ENCODE measurements around the gene SEBOX.

The SEBOX gene

DNA sequence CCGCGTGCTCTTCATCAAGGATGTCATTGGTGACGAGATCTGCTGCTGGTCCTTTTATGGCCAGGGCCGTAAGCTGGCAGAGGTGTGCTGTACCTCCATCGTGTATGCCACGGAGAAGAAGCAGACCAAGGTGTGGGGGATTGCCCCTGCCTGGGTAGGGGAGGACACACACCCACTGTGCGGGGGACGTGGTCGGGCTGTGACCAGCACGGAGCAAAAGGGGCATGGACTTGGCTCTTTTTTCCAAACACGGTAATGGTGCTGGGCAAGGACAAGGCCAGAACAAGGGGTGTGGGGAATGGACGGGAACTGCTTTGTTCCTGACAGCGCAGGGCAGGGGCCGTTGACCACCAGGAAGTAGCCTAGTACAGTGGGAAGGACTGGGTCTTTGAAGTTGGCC is 22.7 kb downstream of the SEBOX start:
- TF ChIP-seq ZBTB7A (IDR thresholded peaks at IDR 0.05; ENCODE audit: low read depth) (no peak), TEAD4 (IDR thresholded peaks at IDR 0.05) (no peak), NFIC (IDR thresholded peaks at IDR 0.05) (no peak), FOXM1 (IDR thresholded peaks at IDR 0.05; ENCODE audit: borderline replicate concordance, low read depth) (no peak), CREB1 (IDR thresholded peaks at IDR 0.05; ENCODE audit: low read depth) (no peak), TAF1 (IDR thresholded peaks at IDR 0.05; ENCODE audit: low read depth) (no peak), EP300 (IDR thresholded peaks at IDR 0.05; ENCODE audit: borderline replicate concordance) (no peak), TCF12 (IDR thresholded peaks at IDR 0.05; ENCODE audit: low read depth) (no peak)
- TF ChIP-seq, protein P1, sequence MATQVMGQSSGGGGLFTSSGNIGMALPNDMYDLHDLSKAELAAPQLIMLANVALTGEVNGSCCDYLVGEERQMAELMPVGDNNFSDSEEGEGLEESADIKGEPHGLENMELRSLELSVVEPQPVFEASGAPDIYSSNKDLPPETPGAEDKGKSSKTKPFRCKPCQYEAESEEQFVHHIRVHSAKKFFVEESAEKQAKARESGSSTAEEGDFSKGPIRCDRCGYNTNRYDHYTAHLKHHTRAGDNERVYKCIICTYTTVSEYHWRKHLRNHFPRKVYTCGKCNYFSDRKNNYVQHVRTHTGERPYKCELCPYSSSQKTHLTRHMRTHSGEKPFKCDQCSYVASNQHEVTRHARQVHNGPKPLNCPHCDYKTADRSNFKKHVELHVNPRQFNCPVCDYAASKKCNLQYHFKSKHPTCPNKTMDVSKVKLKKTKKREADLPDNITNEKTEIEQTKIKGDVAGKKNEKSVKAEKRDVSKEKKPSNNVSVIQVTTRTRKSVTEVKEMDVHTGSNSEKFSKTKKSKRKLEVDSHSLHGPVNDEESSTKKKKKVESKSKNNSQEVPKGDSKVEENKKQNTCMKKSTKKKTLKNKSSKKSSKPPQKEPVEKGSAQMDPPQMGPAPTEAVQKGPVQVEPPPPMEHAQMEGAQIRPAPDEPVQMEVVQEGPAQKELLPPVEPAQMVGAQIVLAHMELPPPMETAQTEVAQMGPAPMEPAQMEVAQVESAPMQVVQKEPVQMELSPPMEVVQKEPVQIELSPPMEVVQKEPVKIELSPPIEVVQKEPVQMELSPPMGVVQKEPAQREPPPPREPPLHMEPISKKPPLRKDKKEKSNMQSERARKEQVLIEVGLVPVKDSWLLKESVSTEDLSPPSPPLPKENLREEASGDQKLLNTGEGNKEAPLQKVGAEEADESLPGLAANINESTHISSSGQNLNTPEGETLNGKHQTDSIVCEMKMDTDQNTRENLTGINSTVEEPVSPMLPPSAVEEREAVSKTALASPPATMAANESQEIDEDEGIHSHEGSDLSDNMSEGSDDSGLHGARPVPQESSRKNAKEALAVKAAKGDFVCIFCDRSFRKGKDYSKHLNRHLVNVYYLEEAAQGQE (IDR thresholded peaks at IDR 0.05; ENCODE audit: low read depth): no peak
- TF ChIP-seq, protein P2, sequence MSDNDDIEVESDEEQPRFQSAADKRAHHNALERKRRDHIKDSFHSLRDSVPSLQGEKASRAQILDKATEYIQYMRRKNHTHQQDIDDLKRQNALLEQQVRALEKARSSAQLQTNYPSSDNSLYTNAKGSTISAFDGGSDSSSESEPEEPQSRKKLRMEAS (IDR thresholded peaks at IDR 0.05): no peak

DNA sequence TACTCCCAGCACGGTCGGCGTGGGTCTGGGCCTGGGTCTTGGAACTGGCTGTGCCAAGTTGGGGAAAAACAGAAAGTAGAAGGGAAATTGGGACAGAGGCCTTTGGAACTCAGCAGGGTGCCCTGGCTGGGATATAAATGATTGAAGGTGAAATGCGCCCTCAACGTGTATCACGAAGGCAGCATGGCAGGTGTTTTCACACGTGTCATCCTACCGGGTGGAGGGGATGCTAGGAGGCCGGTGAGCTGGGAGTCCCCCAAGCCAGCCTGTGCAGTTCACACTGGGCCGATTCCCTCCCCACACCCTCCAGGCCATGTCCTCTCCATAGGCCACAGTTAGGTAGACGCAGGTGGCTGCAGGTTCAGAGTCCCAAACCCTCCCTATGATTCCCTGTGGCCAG is 23.5 kb downstream of the SEBOX start:
- TF ChIP-seq NFIC (IDR thresholded peaks at IDR 0.05) (no peak), TEAD4 (IDR thresholded peaks at IDR 0.05) (no peak), TCF12 (IDR thresholded peaks at IDR 0.05; ENCODE audit: low read depth) (no peak), CREB1 (IDR thresholded peaks at IDR 0.05; ENCODE audit: low read depth) (no peak), YY1 (IDR thresholded peaks at IDR 0.05; ENCODE audit: low read depth) (no peak)

DNA sequence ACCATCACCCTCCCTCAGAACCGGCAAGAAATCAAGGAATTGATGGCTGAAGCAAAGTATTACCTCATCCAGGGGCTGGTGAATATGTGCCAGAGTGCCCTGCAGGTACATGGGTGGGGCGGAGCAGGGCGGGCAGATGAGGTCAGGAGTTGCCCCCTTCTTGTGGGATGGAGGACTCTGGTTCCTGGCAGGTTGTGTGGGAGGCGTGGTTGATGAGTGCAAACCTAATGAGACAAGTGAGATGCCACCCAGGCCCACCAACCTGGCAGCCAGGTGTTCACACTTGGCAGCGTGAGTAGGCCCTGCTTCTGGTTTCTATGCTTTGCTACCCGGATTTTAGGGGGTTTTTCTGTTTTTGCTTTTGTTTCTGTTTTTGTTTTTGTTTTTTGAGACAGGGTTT is 24.6 kb downstream of the SEBOX start:
- no peak for TF ChIP-seq RAD21 (IDR thresholded peaks at IDR 0.05; ENCODE audit: low read depth)
- TF ChIP-seq, protein P1 (IDR thresholded peaks at IDR 0.05; ENCODE audit: low read depth): no peak
- no peak for TF ChIP-seq EGR1 (IDR thresholded peaks at IDR 0.05)
- no peak for TF ChIP-seq FOXM1 (IDR thresholded peaks at IDR 0.05; ENCODE audit: borderline replicate concordance, low read depth)
- TF ChIP-seq TCF12 (IDR thresholded peaks at IDR 0.05; ENCODE audit: low read depth): no peak
- no peak for TF ChIP-seq EP300 (IDR thresholded peaks at IDR 0.05; ENCODE audit: borderline replicate concordance)
- TF ChIP-seq, protein P3, sequence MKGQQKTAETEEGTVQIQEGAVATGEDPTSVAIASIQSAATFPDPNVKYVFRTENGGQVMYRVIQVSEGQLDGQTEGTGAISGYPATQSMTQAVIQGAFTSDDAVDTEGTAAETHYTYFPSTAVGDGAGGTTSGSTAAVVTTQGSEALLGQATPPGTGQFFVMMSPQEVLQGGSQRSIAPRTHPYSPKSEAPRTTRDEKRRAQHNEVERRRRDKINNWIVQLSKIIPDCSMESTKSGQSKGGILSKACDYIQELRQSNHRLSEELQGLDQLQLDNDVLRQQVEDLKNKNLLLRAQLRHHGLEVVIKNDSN (IDR thresholded peaks at IDR 0.05): no peak
- TF ChIP-seq ZBTB7A (IDR thresholded peaks at IDR 0.05; ENCODE audit: low read depth): no peak
- TF ChIP-seq NFIC (IDR thresholded peaks at IDR 0.05): no peak
- no peak for TF ChIP-seq TEAD4 (IDR thresholded peaks at IDR 0.05)
- no peak for TF ChIP-seq CREB1 (IDR thresholded peaks at IDR 0.05; ENCODE audit: low read depth)

DNA sequence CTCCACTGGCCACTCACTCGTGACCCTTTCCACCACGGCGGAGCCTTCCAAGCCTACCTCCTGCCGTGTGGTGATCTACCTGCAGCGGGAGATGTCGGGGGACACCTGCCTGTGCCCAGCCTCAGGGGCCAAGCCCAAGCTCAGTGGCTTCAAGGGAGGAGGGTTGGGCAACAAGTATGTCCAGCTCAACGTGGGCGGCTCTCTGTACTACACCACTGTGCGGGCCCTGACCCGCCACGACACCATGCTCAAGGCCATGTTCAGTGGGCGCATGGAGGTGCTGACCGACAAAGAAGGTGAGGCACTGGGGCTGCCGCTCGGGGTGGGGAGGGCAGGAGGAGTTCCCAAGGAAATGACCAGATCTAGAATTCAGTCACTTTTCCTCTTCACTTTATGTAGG is 25.6 kb downstream of the SEBOX start:
- TF ChIP-seq TAF1 (IDR thresholded peaks at IDR 0.05; ENCODE audit: low read depth) (no peak), TEAD4 (IDR thresholded peaks at IDR 0.05) (no peak), CEBPB (IDR thresholded peaks at IDR 0.05) (no peak), FOXM1 (IDR thresholded peaks at IDR 0.05; ENCODE audit: borderline replicate concordance, low read depth) (no peak)

DNA sequence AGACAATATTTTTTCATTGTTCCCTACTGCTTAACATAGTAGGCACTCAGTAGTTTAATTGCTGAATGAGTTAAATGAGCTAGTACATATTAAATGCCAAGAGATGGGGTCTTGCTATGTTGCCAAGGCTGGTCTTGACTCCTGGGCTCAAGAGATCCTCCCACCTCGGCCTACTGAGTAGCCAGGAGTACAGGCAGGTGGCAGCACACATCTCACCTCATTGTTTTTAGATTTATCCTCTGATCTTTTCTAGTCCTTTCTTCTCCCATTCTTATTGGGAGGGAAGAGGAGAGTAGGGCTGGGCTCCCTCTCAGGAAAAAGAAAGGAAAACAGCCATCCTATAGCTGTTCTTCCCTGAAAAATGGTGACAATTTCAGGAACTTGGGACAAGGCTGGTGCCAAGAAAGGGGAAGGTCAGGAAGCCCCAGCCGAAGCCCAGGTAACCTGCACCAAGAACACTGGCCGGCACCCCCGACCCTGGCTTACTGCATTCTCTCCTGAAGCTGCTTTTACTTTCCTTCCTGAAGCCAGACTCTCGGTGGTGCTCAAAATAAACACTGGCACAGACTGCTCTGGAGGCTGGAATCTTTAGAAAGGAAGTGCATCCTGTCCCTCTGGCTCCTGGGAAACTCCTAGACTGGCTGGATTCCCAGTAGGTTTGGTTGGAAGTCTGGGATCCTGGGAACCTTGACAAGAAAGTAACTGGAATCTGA is 26.8 kb downstream of the SEBOX start:
- TF ChIP-seq TCF12 (IDR thresholded peaks at IDR 0.05; ENCODE audit: low read depth): no peak
- no peak for TF ChIP-seq NFIC (IDR thresholded peaks at IDR 0.05)
- no peak for TF ChIP-seq TAF1 (IDR thresholded peaks at IDR 0.05; ENCODE audit: low read depth)
- TF ChIP-seq, protein P3 (IDR thresholded peaks at IDR 0.05): no peak
- TF ChIP-seq RAD21 (IDR thresholded peaks at IDR 0.05; ENCODE audit: low read depth): no peak
- no peak for TF ChIP-seq EGR1 (IDR thresholded peaks at IDR 0.05)
- TF ChIP-seq YY1 (IDR thresholded peaks at IDR 0.05; ENCODE audit: low read depth): no peak
- TF ChIP-seq, protein P1 (IDR thresholded peaks at IDR 0.05; ENCODE audit: low read depth): no peak
- TF ChIP-seq, protein P2 (IDR thresholded peaks at IDR 0.05): no peak
- TF ChIP-seq CEBPB (IDR thresholded peaks at IDR 0.05): no peak
- TF ChIP-seq FOXM1 (IDR thresholded peaks at IDR 0.05; ENCODE audit: borderline replicate concordance, low read depth): no peak
- TF ChIP-seq ZBTB7A (IDR thresholded peaks at IDR 0.05; ENCODE audit: low read depth): no peak
- TF ChIP-seq CREB1 (IDR thresholded peaks at IDR 0.05; ENCODE audit: low read depth): no peak
- no peak for TF ChIP-seq TEAD4 (IDR thresholded peaks at IDR 0.05)
- TF ChIP-seq EP300 (IDR thresholded peaks at IDR 0.05; ENCODE audit: borderline replicate concordance): no peak
